ENCODE results near the gene KIAA1755.

- TF ChIP-seq EZH2 (IDR thresholded peaks at IDR 0.05; ENCODE audit: borderline replicate concordance, low read depth, low read length, poor library complexity, severe bottlenecking) = no peak
- TF ChIP-seq CTCF (conservative IDR thresholded peaks at IDR 0.05; ENCODE audit: low read depth, low read length) = no peak
Measured at GRCh38 chr20:38297916-38298674, 37.6 kb upstream of the KIAA1755 start.
